Activated CD4-positive, alpha-beta T cell treated with anti-CD3 and anti-CD28 coated beads for 36 hours (primary cell): Measurements from ENCODE around the gene PCDHA8. TPM values are rescaled to one million over a fixed set of nuclear protein-coding genes. Genes with fewer than 3 reads are reported as not detected.
A peak's percentile ranks its signal among the peaks of the same experiment; 100 is the strongest.
"Not testable (repeated sequence)": the region's sequence is repeated elsewhere in the genome, so short reads cannot be mapped to it uniquely, and the experiment has no call there.

ENCODE experiments used
- ATAC-seq: fragments of 200-7000 bp; cut with Tn5 transposase; one replicate; pipeline ENCODE4 v1.10.0; 2021; ENCODE audit warnings: mild to moderate bottlenecking, moderate library complexity
- CTCF ChIA-PET: fragments of 350-600 bp; sonication (Branson Sonifier 250); formaldehyde crosslinking; loops from one replicate; lab custom pipeline; 2021; ENCODE audit warnings: antibody characterized with exemption; lab: Charles Lee
- POLR2A ChIA-PET: fragments of 350-600 bp; sonication (Branson Sonifier 250); formaldehyde crosslinking; loops from one replicate; lab custom pipeline; 2021; ENCODE audit warnings: antibody characterized with exemption, inconsistent platforms; lab: Charles Lee
- DNase-seq: peaks from one replicate; pipeline ENCODE4 v3.0.0-alpha.2; 2020
- H3K27ac Mint-ChIP-seq: one replicate; pipeline ENCODE4 v1.8.0; 2021; ENCODE audit warnings: mixed read lengths
- H3K27me3 Mint-ChIP-seq: one replicate; pipeline ENCODE4 v1.8.0; 2021; ENCODE audit warnings: mixed read lengths
- H3K36me3 Mint-ChIP-seq: one replicate; pipeline ENCODE4 v1.8.0; 2021; ENCODE audit warnings: low read depth, mixed read lengths
- H3K4me1 Mint-ChIP-seq: one replicate; pipeline ENCODE4 v1.8.0; 2021; ENCODE audit warnings: mixed read lengths
- H3K4me3 Mint-ChIP-seq: one replicate; pipeline ENCODE4 v1.8.0; 2021; ENCODE audit warnings: mild to moderate bottlenecking, moderate library complexity, mixed read lengths
- H3K9me3 Mint-ChIP-seq: one replicate; pipeline ENCODE4 v1.8.0; 2021; ENCODE audit warnings: low read depth, mixed read lengths
- intact Hi-C, 2 experiments: fragments of 100-400 bp; cut with DNase I in 1 of 2; cut with micrococcal nuclease in 1 of 2; formaldehyde crosslinking; loops; one replicate each; pipeline versions ENCODE4 v1.14.2 to v1.15.1; 2022 to 2024; cut with DNase I, micrococcal nuclease
- total RNA-seq, 2 experiments: library from RNA; stranded (reverse); gene quantifications; one replicate each; pipeline ENCODE4 v1.2.3, GENCODE V29; 2021

Gene PCDHA8
- total RNA-seq: not detected

GRCh38 chr5:140840978-140841962, at the start of gene PCDHA8:
Gene PCDHA8 (plus strand): TSS chr5:140841187. CDS start chr5:140841322, 135 bp downstream.
- H3K27me3 Mint-ChIP-seq: peaks cover 22% of the 10 kb centered on the region
- H3K36me3 Mint-ChIP-seq: peaks cover 8% of the 10 kb centered on the region
- ATAC-seq (no peak), DNase-seq (peak; percentile 49)
- H3K4me3 Mint-ChIP-seq: no peak within 1 kb of the TSS
- no peak within 1 kb of the TSS for H3K27ac Mint-ChIP-seq
- H3K9me3 Mint-ChIP-seq: peaks cover 9% of the 10 kb centered on the region
- CTCF ChIA-PET: interaction anchor here (0.6 to 1.9 kb wide), 9 partner anchors 10 to 236 kb away, joined by 3 to 9 read pairs (median 3); partner anchors contain the start of genes PCDHA10, PCDHA6 and PCDHAC1
- no peaks in the 10 kb centered on the region for H3K4me1 Mint-ChIP-seq
- POLR2A ChIA-PET: interaction anchor here (0.6 kb wide), 1 partner anchor 12 kb away, joined by 3 read pairs; no protein-coding TSS in a partner anchor
- intact Hi-C loops: loop anchor here in 1 of 2 experiments (5.0 to 10.0 kb wide), 3 partner anchors 39 to 524 kb away; partner anchors contain the start of genes PCDHA3 and PCDHGA5

DNA sequence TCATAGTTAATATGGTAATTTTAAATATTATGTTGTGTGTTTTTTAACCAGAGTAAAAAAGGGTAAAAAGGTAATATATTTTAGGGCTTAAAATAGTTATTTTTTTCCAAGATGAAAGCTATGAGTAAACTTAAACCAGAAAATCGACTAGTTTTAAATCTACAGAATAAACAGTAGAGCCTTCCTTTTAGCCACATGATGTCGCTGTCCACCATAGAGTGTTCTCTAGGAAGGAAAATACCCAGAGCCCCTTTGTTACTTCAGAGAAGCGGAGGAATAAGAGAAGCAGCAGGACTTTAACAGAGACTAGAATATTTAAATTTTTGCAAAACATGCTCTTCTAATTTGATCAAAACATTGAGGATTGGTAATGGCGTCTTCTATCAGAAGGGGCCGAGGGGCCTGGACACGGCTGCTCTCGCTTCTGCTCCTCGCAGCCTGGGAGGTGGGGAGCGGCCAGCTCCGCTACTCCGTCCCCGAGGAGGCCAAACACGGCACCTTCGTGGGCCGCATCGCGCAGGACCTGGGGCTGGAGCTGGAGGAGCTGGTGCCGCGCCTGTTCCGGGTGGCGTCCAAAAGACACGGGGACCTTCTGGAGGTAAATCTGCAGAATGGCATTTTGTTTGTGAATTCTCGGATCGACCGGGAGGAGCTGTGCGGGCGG, 46.3 kb upstream of the PCDHA8 start, which contains the start of gene PCDHA2:
TSS of gene PCDHA2 (plus strand) at position 258 of the 664 bp plus-strand sequence.
- H3K4me3 Mint-ChIP-seq: no peak within 1 kb of the TSS
- H3K9me3 Mint-ChIP-seq: peaks cover 31% of the 10 kb centered on the region
- no peaks in the 10 kb centered on the region for H3K4me1 Mint-ChIP-seq
- ATAC-seq (no peak), DNase-seq (no peak)
- ChIA-PET CTCF (interaction anchor here (1.3 kb wide), 1 partner anchor 31 kb away, joined by 3 read pairs; no protein-coding TSS in a partner anchor), POLR2A (no interaction called here)
- peaks cover 28% of the 10 kb centered on the region for H3K27me3 Mint-ChIP-seq
- H3K27ac Mint-ChIP-seq: no peak within 1 kb of the TSS
- intact Hi-C loops: loop anchor here (5.0 to 10.0 kb wide), 3 partner anchors 38 to 578 kb away; partner anchors contain the start of genes PCDHA7 (in 1 of the 2), PCDHGA5 (in 1 of the 2), PCDHGA6 (in 1 of the 2) and PCDHGB3 (in 1 of the 2)
- peaks cover 19% of the 10 kb centered on the region for H3K36me3 Mint-ChIP-seq

GRCh38 chr5:140795259-140795641, 45.7 kb upstream of the PCDHA8 start:
- Mint-ChIP-seq H3K9me3 (peaks cover 34% of the 10 kb centered on the region), H3K4me3 (no peak overlapping the region), H3K27ac (no peak overlapping the region), H3K4me1 (no peaks in the 10 kb centered on the region), H3K27me3 (peaks cover 29% of the 10 kb centered on the region), H3K36me3 (peaks cover 20% of the 10 kb centered on the region)
- CTCF ChIA-PET: no interaction called here
- POLR2A ChIA-PET: no interaction called here
- intact Hi-C loops: loop anchor here in 1 of 2 experiments (10.0 kb wide), 1 partner anchor 570 kb away; the partner anchor contains the start of gene PCDHGA5
- ATAC-seq (no peak), DNase-seq (no peak)

- peaks cover 30% of the 10 kb centered on the region for H3K27me3 Mint-ChIP-seq
- peaks cover 30% of the 10 kb centered on the region for H3K9me3 Mint-ChIP-seq
- ATAC-seq, H3K27ac Mint-ChIP-seq, DNase-seq, POLR2A ChIA-PET, H3K4me1 Mint-ChIP-seq, CTCF ChIA-PET, H3K4me3 Mint-ChIP-seq: not testable (repeated sequence)
- peaks cover 20% of the 10 kb centered on the region for H3K36me3 Mint-ChIP-seq
- intact Hi-C loops: loop anchor here in 1 of 2 experiments (10.0 kb wide), 1 partner anchor 569 kb away; the partner anchor contains the start of gene PCDHGA5
Measured at GRCh38 chr5:140796072-140796717, 44.8 kb upstream of the PCDHA8 start.

- intact Hi-C loops: loop anchor here in 1 of 2 experiments (10.0 kb wide), 1 partner anchor 568 kb away; the partner anchor contains the start of gene PCDHGA5
Measured at GRCh38 chr5:140796718-140797095, 44.3 kb upstream of the PCDHA8 start.

GRCh38 chr5:140800816-140801493, 40.0 kb upstream of the PCDHA8 start, which contains the start of gene PCDHA3:
Gene PCDHA3 (plus strand): TSS chr5:140801057.
- no peak within 1 kb of the TSS for H3K4me3 Mint-ChIP-seq
- no peak within 1 kb of the TSS for H3K27ac Mint-ChIP-seq
- intact Hi-C loops: loop anchor here in 1 of 2 experiments (5.0 kb wide), 1 partner anchor 41 kb away; the partner anchor contains the start of gene PCDHA8
- no peak for ATAC-seq
- ChIA-PET CTCF (interaction anchor here (1.1 kb wide), 1 partner anchor 16 kb away, joined by 3 read pairs; no protein-coding TSS in a partner anchor), POLR2A (no interaction called here)
- peaks cover 26% of the 10 kb centered on the region for H3K27me3 Mint-ChIP-seq
- H3K9me3 Mint-ChIP-seq: peaks cover 19% of the 10 kb centered on the region
- H3K36me3 Mint-ChIP-seq: peaks cover 7% of the 10 kb centered on the region
- no peaks in the 10 kb centered on the region for H3K4me1 Mint-ChIP-seq
- no peak for DNase-seq

More at GRCh38 chr5:140796718-140797095, 44.3 kb upstream of the PCDHA8 start:
- ATAC-seq (no peak), DNase-seq (no peak)
- Mint-ChIP-seq H3K27me3 (peaks cover 32% of the 10 kb centered on the region), H3K4me3 (no peak overlapping the region), H3K27ac (no peak overlapping the region), H3K36me3 (peaks cover 24% of the 10 kb centered on the region), H3K9me3 (peaks cover 28% of the 10 kb centered on the region), H3K4me1 (no peaks in the 10 kb centered on the region)
- ChIA-PET CTCF (interaction anchor here (0.5 kb wide), 1 partner anchor 62 kb away, joined by 3 read pairs; no protein-coding TSS in a partner anchor), POLR2A (no interaction called here)

GRCh38 chr5:140801494-140801841, 39.5 kb upstream of the PCDHA8 start:
- intact Hi-C loops: loop anchor here in 1 of 2 experiments (5.0 kb wide), 1 partner anchor 41 kb away; the partner anchor contains the start of gene PCDHA8
- Mint-ChIP-seq H3K4me1 (no peaks in the 10 kb centered on the region), H3K4me3 (no peak overlapping the region), H3K27ac (no peak overlapping the region), H3K36me3 (peaks cover 7% of the 10 kb centered on the region), H3K9me3 (peaks cover 17% of the 10 kb centered on the region), H3K27me3 (peaks cover 27% of the 10 kb centered on the region)
- DNase-seq: no peak
- no peak for ATAC-seq
- CTCF ChIA-PET: interaction anchor here (1.1 kb wide), 1 partner anchor 16 kb away, joined by 3 read pairs; no protein-coding TSS in a partner anchor
- POLR2A ChIA-PET: no interaction called here

- CTCF ChIA-PET, H3K4me1 Mint-ChIP-seq, POLR2A ChIA-PET, H3K27ac Mint-ChIP-seq, H3K4me3 Mint-ChIP-seq, DNase-seq, H3K36me3 Mint-ChIP-seq, ATAC-seq: not testable (repeated sequence)
- Mint-ChIP-seq H3K27me3 (peaks cover 28% of the 10 kb centered on the region), H3K9me3 (peaks cover 18% of the 10 kb centered on the region)
- intact Hi-C loops: loop anchor here in 1 of 2 experiments (5.0 kb wide), 1 partner anchor 40 kb away; the partner anchor contains the start of gene PCDHA8
Measured at GRCh38 chr5:140802381-140802780, 38.6 kb upstream of the PCDHA8 start.

DNA sequence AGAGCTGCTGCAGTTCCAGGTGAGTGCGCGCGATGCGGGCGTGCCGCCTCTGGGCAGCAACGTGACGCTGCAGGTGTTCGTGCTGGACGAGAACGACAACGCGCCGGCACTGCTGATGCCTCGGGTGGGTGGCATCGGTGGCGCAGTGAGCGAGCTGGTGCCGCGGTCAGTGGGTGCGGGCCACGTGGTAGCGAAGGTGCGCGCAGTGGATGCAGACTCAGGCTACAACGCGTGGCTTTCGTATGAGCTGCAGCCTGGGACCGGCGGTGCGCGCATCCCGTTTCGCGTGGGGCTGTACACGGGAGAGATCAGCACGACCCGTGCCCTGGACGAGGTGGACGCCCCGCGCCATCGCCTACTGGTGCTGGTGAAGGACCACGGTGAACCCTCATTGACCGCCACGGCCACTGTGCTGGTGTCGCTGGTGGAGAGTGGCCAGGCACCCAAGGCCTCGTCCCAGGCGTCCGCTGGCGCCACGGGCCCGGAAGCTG, 38.2 kb upstream of the PCDHA8 start:
- H3K27me3 Mint-ChIP-seq: peaks cover 31% of the 10 kb centered on the region
- H3K27ac Mint-ChIP-seq: no peak overlapping the region
- peaks cover 7% of the 10 kb centered on the region for H3K36me3 Mint-ChIP-seq
- ATAC-seq (no peak), DNase-seq (no peak)
- intact Hi-C loops: loop anchor here in 1 of 2 experiments (5.0 kb wide), 1 partner anchor 39 kb away; the partner anchor contains the start of gene PCDHA8
- ChIA-PET POLR2A (no interaction called here), CTCF (no interaction called here)
- peaks cover 17% of the 10 kb centered on the region for H3K9me3 Mint-ChIP-seq
- H3K4me1 Mint-ChIP-seq: no peaks in the 10 kb centered on the region
- H3K4me3 Mint-ChIP-seq: no peak overlapping the region
